GM21529 (cell line): ENCODE data around the gene TNXB.

ENCODE experiments used
- ATAC-seq: cut with Tn5 transposase; IDR thresholded peaks from one replicate; pipeline ENCODE4 v1.9.1; 2021; ENCODE audit not compliant: unreplicated experiment

TNXB gene

DNA sequence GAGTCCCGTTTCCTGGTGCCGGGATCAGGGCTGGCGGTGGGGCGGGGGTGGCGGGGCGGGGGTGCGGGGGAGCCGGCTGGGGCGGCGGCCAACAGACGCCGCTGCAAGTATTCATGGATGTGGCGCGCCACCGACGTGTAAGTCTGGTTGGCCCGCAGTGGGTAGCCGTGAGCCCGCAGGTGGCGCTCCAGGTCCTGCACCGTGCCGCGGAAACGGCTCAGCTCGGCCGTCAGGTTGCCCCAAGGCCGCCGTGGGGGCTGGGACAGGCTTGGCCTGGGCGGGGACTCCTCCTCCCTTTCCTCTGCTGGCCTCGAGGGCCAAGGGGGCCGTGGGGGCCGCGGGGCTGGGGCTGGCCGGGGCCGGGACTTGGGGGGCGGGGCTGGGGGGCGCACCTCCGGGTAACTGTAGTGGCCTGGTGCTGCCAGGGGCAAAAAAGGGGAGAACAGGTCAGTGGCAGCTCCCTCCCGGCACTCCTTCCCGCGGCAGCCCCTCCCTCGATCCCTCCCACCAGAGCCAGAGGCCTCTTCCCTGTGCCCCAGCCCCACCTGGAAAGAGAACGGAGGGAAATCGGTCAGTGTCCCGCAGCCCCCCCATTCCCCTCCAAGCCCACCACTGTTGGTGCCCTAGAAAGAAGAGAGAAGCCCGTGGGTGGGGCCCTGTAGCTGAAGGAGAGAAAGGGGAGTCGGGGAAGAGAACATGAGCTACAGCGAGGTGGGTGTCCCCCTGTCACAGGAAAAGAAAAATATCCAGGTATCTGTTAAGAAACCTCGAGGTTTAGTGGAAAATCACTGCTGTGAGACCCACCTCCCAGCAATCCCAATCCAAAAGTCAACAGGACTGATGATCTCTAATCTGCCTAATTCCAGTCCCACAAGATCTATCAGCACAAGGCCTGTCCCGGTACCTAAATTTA, 21.3 kb downstream of the TNXB start:
- ATAC-seq: no peak

- ATAC-seq: no peak
These were observed 22.2 kb downstream of the TNXB start for GRCh38 chr6:32086661-32087573.

GRCh38 chr6:32085759-32086459, 23.2 kb downstream of the TNXB start:
- ATAC-seq: no peak

- no peak for ATAC-seq
These were observed 24.4 kb downstream of the TNXB start for GRCh38 chr6:32084780-32085179.

- no peak for ATAC-seq
These were observed 25.0 kb downstream of the TNXB start for GRCh38 chr6:32083812-32084768.

- no peak for ATAC-seq
These were observed 26.2 kb downstream of the TNXB start for GRCh38 chr6:32082935-32083334.

- no peak for ATAC-seq
These were observed 26.7 kb downstream of the TNXB start for GRCh38 chr6:32082478-32082877.

DNA sequence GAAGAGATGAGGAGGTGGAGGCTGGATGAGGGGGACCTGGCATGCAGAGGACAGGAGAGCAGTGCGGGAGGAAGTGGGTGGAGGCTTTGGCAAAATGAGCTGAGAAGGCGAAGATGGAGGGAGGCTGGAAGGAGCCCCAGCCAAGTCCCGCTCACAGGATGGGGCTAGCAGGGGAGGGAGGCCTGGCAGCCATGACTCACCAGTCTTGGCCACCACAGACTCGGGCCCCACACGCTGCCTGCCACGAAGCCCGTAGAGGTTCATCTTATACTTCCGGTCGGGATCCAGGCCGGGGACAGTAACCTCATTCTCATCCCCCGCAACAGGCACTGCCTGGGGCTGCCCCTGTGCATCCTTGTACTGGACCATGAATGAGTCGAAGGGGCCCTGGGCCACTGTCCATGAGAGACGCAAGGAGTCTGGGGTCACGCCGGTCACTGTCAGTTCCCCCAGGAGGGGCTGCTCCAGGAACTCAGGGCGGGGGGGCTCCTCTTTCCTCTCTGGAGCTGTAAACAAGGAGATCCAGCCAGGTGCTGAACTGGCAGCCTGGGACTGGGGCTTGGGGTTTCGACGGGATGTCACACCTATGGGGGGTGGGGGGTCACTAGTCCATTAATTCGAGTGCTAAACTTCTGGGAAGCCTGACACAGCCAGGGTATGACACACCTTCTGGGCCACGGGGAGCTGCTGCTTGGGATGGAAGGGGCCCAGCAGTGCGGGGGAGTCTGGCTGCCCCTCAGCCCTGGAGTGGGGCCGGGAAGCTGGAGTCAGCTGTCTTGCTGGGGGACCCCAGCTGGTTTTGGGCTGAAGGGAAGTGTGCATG, 27.8 kb downstream of the TNXB start:
- no peak for ATAC-seq

DNA sequence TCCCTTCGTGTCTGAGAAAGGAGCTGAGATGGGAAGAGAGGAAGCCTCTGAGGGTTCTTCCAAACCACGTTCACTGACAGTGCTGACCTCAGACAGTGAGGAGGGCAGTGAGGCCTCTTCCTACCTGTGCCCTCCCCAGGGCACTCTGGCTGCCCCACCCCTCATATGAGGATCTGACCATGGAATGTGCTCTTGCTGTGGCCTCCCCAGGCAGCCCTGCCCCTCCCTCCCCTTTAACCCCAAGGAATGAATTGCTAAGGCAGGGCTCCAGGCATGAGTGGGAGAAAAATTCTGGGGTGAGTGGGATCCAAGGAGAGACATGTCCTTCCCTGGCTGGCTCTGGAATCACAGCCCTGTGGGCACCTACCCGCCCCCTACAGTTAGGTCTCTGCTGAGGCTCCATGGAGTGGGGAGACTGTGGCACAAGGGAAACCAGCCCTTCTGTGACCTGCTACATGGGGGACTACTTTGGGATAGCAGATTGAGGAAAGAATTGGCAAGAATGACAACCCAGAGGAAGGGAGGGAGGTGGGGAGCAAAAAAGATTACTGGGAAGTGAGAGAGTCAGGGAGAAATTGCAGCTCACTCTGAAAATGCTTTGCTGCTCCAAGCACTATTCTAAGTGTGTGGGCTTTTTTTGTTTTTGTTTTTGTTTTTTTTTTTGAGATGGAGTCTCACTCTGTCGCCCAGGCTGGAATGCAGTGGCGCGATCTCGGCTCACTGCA, 29.4 kb downstream of the TNXB start:
- no peak for ATAC-seq

DNA sequence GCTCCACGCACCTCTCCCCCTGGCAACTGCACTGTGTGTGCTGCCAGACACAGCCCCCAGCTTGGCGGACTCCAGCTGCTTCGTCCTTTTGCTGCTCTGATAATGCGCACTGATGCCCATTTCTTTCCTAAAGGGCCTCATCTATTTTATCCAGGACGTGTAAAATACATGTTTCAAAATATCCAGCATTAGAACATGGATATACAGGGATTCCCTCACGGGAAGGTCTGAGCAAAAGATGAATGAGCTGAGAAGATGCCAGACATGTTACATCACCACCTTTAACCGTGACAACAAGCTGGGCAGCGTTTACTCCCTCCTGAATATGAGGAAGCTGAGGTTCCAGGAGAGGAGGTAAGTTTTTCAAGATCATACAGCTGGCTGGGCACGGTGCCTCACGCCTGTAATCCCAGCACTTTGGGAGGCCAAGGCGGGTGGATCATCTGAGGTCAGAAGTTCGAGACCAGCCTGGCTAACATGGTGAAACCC, 32.8 kb downstream of the TNXB start:
- ATAC-seq: no peak

DNA sequence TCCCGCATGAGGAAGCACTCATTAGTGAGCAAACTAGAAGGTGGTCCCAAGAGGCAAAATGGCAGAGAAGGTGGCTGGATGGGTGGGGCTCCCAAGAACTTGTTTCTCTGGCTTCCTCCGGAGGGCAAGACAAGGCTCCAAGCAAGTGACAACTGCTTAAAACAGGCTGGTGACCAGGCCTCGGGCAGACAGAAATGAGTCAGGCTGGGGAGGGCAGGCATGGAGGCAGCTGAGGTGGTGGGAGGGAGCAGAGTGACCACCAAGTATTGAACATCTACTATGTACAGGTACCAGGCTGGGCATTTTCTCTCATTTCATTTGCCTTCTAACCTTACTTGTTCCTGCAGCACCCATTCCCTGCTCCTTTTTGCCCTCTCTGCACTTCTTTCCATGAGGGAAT, 33.4 kb downstream of the TNXB start:
- ATAC-seq: no peak

- no peak for ATAC-seq
These were observed 34.1 kb downstream of the TNXB start for GRCh38 chr6:32074996-32075532.

DNA sequence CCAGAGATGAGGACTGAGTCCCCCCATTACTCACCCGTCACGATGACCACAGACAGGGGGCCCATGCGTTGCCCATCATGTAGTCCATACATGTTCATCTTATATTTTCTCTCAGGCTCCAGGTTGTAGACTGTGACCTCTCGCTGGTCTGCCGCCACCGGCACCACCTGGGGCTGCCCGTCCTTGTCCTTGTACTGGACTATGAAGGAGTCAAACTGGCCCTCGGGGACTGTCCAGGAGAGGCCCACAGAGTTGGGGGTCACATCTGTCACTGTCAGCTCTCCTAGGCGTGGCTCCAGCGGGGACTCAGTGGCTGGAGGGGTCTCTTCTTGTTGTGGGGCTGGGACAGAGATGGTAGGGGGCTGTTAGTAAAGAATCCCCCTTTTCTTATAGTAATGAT, 35.5 kb downstream of the TNXB start:
- no peak for ATAC-seq

GRCh38 chr6:32073101-32073500, 36.0 kb downstream of the TNXB start:
- no peak for ATAC-seq

- no peak for ATAC-seq
These were observed 38.2 kb downstream of the TNXB start for GRCh38 chr6:32070814-32071543.

DNA sequence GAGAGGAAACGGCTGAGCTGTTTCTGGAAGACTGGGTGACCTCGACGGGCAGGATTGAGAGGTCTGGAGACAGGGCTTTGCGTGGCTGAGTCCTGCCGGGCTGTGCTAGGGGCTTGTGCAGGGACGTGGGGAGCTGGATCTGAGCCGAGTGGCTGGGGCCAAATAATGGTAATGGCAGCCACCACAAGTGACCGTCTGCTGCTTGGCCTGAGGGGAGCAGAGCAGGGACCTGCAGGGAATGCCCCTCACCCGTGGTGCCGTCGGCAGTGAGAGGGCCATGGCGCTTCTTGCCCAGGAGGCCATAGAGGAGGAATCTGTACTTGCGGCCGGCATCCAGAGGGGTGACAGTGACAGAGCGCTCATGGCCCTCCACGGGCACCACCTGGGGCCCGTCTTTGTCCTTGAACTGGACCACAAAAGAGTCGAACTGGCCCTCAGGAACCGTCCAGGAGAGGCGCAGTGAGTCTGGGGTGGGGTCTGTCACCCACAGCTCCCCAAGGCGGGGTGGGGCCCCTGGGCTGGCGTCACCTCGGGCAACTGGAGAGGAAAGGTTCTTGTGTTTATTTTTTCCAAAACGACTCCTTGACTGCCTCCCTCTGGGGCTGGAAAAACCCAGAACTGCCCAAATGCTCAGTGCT, 39.1 kb downstream of the TNXB start:
- no peak for ATAC-seq

DNA sequence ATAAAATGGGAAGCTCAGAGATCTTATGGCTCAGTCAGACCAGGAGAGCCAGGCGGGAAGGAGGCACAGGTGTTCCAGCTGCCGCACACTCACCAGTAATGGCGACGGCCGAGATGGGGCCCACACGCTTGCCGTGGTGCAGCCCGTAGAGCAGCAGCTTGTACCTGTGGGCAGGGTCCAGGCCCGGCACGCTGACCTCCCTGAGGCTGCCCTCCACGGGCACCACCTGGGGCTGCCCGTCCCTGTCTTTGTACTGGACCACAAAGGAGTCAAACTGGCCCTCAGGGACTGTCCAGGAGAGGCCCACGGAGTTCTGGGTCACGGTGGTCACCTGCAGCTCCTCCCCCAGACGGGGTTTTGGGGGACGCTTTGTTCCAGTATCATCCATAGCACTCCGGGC, 39.7 kb downstream of the TNXB start:
- ATAC-seq: no peak
